ENCODE measurements around the gene ZSWIM9.

DNA sequence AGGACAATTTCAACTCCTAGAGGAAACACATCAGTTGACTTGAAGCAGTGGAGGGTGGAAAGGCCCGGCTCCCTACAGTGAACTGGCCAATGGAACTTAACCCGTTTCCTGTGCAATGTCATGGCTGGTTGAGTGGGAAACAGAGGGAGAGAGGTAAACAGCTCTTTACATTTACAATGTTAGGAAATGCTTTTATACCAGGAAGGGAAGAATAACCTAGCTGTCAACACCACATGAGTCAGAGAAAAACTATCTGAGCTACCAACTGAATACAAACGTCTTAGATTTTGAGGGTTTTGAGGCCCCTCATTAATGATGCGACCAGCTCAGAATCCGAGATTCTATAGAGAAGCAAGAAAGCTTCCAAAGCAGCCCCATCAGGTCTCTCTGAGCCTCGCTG is 48.5 kb downstream of the ZSWIM9 start:
- TF ChIP-seq CTCF (IDR thresholded peaks at IDR 0.05; ENCODE audit: low read depth, low read length, poor library complexity, severe bottlenecking), result no peak
- TF ChIP-seq EZH2phosphoT487 (IDR thresholded peaks at IDR 0.05; ENCODE audit: borderline replicate concordance, low read length), result no peak

Measured in DOHH2 (cell line).